ENCODE results near the gene NAP1L4. TPM values are rescaled to one million over a fixed set of nuclear protein-coding genes. Genes with fewer than 3 reads are reported as not detected.

NAP1L4 gene, protein sequence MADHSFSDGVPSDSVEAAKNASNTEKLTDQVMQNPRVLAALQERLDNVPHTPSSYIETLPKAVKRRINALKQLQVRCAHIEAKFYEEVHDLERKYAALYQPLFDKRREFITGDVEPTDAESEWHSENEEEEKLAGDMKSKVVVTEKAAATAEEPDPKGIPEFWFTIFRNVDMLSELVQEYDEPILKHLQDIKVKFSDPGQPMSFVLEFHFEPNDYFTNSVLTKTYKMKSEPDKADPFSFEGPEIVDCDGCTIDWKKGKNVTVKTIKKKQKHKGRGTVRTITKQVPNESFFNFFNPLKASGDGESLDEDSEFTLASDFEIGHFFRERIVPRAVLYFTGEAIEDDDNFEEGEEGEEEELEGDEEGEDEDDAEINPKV
- total RNA-seq: 168 TPM
- long read RNA-seq, transcript NAP1L4-201 (16 exons, 2,511 nt): minor isoform, 21 of 182 reads
- long read RNA-seq, transcript NAP1L4-222 (15 exons, 2,479 nt): major isoform, 78 of 182 reads
- long read RNA-seq, partial matches to known transcripts: 6 of 182 reads
- long read RNA-seq, other reads (novel, unspliced or antisense): 77 of 182 reads

DNA sequence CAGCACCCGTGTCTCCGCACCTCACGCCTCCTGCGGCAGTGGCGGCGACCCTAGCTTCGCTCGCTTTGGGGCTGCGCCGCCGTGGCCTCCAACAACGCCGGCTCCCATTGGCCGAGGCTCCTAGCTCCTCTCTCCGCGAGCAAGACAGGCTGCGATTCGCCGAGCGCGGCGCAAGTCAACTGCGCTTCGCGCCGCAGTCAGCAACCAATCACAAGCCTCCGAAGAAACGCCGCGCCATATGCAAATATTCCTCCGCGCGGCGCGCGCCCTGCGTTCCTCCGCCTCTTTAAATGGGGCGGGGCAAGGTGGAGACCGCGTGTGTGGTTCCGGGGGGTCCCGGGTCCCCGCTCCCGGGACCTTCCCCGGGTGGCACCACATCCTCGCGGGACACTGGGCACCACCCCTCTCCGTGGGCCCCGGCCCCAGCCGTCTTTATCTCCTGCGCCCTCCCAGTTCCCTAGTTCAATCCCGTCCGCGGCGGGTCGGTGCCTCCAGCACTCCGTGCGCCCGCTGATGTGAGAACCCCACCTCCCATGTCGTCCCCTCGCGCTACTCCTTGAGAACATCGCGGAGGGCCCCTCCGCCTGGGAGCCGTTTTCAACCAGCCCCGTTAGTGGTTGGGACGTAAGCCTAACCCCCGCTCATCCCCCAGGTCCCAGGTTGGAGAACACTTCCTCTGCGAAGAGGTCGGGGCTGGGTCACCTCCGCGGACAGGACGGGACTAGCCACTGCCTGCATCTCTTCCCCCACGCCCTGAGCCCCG is at the start of gene NAP1L4:
TSS of gene NAP1L4 (minus strand) at position 96 of the 763 bp plus-strand sequence. CDS start 13,109 bp downstream, outside the sequence.
- ATAC-seq: peak; percentile 96
- intact Hi-C loops (cut with DNase I): no loop called here
- peak; percentile 99 for DNase-seq (ENCODE audit: missing footprints)

DNA sequence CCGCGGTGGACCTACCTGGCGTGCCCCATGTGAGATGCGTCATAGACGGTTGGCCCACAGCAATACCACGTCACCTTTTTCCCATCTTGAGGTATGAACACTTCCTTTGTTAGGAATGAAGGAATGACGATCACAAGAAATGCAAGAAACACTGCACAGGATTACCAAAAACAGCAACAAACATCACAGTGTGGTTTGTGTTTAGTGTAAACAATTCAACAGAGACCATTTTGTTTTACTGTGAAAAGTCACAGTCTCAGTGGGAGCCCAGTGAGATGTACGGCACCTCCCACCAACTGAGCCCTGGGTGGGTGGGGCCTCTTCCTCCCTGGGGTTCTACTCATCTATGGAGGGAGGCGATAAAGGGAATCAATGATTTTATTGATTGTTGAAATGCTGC is 48.8 kb upstream of the NAP1L4 start:
- intact Hi-C loops (cut with DNase I): no loop called here
- DNase-seq (ENCODE audit: missing footprints) (no peak), ATAC-seq (no peak)

DNA sequence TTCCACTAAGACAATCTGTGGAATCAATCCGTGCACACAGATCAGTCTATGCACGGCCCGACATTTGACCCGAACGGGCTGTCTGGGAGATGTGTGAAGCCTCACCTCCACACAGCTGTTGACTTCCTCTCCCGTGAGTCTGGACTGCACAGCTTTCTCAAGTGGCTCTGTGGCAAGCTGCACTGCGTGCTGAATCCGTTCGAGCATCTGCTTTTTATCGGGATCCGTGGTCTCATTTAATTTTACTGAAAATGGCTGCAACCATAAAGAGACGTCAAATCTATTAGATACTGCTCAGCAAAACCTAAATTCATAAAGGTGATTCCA is 45.8 kb upstream of the NAP1L4 start:
- intact Hi-C loops (cut with DNase I): loop anchor here (1.0 to 5.0 kb wide), 3 partner anchors 53 to 179 kb away; no protein-coding TSS in a partner anchor
- no peak for DNase-seq (ENCODE audit: missing footprints)
- ATAC-seq: no peak

DNA sequence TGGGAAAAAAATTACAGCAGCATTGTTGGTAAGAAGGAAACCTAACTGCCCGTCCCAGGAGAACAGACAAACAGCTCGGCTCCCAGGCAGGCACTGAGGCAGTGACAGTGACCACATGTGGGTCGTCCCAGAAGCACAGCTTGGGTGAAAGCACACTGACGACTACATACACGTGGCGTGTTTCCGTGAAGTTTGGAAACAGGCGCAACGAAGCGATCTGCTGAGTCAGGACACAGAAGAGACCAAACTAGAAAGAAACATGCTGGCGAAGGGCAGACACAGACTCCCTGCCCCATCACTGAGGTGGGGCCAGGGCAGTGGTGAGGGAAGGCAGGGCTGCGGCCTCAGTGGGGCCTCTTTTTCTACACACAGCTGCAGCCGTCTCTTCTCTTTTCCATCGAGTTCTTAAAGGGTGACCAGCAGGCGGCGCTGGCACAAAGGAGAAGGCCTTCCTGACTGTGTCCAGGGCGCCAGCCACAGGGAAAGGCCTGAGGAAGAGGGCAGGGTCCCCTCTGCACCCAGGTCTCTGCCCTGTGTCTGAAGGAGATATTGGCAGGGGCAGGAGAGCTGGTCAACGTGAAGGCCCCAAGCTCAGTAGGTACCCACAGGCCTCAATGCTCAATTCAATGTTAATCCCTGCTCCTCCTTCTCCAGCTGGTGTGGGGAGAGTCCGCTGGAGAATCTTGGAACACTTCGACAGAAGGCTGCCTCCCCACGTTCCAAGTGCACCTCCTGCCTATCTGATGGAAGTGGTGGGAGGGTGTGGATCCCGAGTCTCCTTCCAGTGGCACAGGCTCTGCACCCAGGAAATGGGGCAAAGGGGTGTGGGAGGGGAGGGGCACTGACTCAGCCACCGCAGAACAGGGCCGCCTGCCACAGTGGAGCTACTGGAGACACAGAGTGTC is 45.2 kb upstream of the NAP1L4 start:
- intact Hi-C loops (cut with DNase I): loop anchor here (1.0 to 5.0 kb wide), 3 partner anchors 54 to 180 kb away; no protein-coding TSS in a partner anchor
- ATAC-seq (peak; percentile 71), DNase-seq (ENCODE audit: missing footprints) (peak; percentile 93)

DNA sequence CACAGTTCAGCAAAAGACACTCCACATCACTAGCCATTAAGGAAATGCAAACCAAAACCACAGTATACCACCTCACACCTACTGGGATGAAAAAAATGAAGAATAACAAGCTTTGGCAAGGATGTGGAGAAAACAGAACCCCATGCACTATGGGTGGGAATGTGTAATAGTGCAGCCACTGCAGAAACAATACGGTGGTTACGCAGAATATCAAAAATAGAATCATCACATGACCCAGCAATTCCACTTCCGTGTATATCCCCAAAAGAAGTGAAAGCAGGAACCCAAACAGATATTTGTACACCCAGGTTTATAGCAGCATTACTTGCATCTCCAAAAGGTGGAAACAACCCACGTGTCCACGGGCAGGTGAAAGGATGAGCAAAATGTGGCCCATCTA is 44.3 kb upstream of the NAP1L4 start:
- intact Hi-C loops (cut with DNase I): loop anchor here (2.0 to 5.0 kb wide), 2 partner anchors 161 to 180 kb away; no protein-coding TSS in a partner anchor
- ATAC-seq (peak; percentile 51), DNase-seq (ENCODE audit: missing footprints) (no peak)

DNA sequence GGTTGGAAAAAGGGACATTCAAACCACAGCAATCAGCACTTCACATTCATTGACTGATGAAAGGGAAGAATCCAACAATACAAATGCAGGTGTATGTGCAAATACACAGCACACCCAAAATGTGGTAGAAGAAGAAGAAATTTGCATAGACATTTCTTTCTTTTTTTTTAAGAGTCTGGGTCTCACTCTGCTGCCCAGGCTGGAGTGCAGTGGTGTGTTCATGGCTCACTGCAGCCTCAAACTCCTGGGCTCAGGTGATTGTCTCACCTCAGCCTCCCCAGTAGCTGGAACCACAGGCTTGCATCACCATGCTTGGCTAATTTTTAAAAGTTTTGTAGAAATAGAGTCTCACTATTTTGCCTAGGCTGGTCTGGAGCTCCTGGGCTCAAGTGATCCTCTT is 43.2 kb upstream of the NAP1L4 start:
- ATAC-seq (no peak), DNase-seq (ENCODE audit: missing footprints) (no peak)
- intact Hi-C loops (cut with DNase I): loop anchor here (5.0 kb wide), 1 partner anchor 162 kb away; no protein-coding TSS in a partner anchor

DNA sequence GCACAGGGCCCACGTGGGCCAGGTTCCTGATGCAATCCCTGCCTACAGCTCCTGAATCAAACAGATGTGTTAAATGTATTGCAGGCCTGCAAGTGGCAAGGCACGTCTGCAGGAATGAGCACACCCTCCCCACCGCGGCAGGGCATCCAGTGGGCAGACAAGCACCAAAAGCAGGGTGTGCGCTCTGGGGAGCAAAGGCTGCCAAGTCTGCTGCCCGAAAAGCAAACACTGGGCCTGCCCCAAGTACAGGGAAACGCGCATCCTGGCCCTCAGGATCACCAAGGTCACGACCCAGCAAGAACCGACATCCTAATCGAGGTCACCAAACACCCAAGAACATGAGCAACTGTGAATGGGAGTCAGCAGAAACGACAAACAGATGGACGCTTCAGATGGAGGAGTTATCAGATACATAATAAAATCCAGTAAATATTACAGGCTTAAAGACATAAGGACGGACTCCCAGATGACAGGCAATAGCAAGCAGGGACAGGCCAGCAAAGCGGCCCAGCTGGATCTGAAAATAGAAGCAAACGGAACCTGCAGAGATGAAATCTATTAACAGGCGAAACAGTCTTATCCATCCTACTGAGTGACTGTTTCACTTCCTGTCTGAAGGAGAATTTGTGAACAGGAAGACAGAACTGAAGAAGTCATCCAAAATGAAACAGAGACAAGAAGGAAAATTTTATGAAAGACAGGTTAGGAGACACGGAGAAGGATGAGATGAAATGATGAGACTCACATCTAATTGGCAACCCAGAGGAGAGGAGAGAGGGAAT is 38.4 kb upstream of the NAP1L4 start:
- DNase-seq (ENCODE audit: missing footprints): no peak
- ATAC-seq: no peak
- intact Hi-C loops (cut with DNase I): no loop called here

DNA sequence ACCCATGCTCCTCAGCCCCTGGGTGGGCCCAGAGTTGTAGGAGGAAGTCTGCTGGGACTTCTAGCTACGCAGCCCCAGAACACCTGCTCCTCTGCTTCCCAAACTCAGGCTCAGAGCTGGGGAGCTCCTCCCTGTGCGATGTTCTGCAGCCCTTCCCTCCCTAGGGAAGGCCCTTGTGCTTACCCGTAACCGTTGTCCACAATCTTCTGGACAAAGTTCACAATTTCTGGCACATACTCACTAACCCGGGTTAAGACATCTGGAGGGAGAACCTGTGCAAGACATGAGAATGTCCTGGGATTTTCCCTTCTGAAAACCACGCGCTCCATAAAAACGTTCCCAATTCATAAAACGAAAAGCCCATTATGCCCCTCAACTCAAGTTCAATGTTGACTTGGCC is 36.7 kb upstream of the NAP1L4 start:
- ATAC-seq (no peak), DNase-seq (ENCODE audit: missing footprints) (no peak)
- intact Hi-C loops (cut with DNase I): no loop called here

DNA sequence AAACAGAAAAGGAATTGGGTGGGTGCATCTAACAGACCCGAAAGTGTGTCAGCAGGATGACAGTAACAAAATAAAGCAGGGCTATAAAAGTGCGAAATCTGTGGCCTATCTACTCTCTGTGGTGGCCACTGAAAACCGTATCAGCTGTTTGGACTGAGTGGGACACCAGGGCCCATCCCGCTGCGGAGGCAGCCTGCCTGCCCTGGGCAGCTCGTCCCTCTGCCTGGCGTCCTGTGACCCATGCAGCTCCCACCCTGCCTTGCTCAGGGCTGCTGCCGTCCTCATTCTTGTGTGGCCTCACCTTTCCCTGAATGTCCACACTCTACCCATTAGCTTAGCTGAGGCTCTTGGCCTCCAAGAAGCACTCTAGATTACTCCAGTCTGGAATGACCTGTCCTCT is 34.7 kb upstream of the NAP1L4 start:
- intact Hi-C loops (cut with DNase I): no loop called here
- DNase-seq (ENCODE audit: missing footprints): no peak

DNA sequence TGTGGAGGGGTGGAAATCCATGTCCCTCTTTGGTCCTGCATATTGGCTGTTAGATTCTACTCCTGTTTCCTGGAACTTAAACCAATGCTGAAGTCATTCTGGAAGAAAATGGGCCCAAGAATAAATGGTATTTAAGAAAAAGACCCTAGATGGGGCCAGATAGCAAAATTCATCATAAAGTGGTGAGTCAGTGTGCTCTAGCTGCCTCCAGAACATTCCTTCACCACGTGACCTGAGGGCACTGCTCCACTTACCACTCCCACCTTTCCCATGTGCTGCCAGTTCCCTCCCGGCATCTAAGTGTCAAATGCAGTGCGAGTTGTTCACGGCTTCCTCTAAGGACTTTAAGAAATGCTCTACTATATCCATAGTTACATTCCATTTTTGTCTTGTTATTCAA is 30.9 kb upstream of the NAP1L4 start:
- intact Hi-C loops (cut with DNase I): loop anchor here (5.0 kb wide), 2 partner anchors 46 to 91 kb away; no protein-coding TSS in a partner anchor
- DNase-seq (ENCODE audit: missing footprints) (no peak), ATAC-seq (no peak)

More for the DNA sequence above, 34.7 kb upstream of the NAP1L4 start:
- no peak for ATAC-seq

DNA sequence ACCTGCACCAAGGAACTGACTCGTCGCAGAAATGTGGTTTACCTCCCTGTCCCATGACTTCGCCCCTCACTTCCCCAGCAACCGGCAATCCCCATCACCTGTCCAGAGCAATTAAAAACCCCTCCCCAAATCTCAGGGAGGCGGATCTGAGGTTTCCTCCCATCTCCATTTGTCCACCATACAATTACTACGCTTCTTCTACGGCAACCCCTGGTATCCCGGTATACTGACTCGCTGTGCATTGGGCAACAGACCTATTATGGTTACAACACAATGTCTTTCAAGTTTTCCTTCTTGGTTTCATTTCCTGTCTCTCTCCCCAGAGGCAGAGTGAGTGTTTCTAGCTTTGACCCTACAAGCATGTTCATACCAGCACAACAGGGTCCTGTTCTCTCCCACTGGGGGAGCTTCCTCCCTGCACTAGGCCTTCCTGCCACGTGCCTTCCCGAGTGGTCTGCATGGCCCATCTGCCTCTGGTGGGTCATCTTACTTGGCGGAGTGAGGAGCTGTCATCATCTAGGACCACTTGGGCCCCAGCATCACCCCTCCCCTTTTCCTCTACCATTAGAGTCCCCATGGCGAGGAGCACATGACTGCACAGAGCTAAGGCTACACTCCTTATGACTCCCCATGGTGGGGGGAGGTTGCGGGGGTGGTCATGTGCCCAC is 30.3 kb upstream of the NAP1L4 start:
- DNase-seq (ENCODE audit: missing footprints): no peak

DNA sequence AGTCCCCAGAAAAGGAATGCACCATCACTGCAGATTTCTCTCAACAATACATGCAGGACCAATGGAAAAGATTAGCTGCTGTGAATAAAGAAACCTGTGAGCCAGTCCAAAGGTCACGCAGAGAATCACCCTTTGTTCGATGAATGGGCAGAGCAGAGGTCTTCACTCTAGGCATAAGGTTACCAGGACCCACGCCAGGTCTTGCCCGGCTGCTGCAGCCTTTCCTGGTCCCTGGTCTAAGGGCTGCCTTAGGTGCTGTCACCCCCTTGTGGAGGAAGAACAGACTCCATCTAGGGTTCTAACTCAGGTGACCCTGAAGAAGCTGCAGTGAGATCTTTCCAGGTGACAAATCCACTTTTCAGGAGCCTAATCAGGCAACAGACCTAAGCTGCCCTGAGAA is 29.0 kb upstream of the NAP1L4 start:
- ATAC-seq: no peak
- no peak for DNase-seq (ENCODE audit: missing footprints)
- intact Hi-C loops (cut with DNase I): loop anchor here (5.0 kb wide), 2 partner anchors 44 to 89 kb away; no protein-coding TSS in a partner anchor

More for the DNA sequence above, 30.3 kb upstream of the NAP1L4 start:
- intact Hi-C loops (cut with DNase I): loop anchor here (5.0 kb wide), 2 partner anchors 45 to 90 kb away; no protein-coding TSS in a partner anchor
- peak; percentile 43 for ATAC-seq

DNA sequence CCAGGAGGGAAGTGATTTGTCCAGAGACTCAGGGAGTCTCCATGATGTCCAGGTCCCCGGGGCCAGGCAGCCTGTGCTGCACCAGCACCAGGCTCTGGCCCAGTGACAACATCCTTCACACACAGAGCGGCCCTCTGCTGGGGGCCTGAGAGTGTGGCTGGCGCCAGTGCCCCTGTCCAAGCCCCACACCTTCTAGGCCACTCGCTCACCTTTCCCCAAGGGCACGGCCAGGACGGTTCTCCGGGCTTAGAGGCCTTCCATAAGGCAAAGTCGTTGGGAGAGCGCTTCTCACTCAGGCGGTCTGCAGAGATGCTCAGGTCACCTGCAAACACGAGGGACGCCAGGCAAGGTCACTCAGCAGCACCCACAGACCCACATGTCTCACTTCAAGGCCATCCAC is 27.9 kb upstream of the NAP1L4 start:
- ATAC-seq (no peak), DNase-seq (ENCODE audit: missing footprints) (no peak)
- intact Hi-C loops (cut with DNase I): loop anchor here (5.0 kb wide), 2 partner anchors 43 to 88 kb away; no protein-coding TSS in a partner anchor

DNA sequence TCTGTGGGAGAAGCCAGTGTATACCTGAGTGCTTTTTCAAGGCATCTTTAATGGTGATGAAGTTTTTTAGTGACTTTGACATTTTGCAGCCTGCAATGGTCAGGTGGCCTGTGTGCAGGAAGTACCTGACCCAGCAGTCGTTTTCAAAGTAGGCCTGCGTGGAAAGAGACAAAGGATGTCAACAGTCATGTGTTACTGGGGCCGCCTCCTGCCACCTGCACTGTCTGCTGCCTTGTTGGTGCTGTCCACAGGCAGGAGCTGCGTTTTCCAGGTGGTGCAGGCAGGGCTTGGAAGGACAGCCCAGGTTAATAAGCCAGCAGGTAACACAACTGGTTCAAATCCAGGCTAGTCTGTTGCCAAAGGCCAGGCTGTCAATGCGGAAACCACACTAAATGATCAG is 26.5 kb upstream of the NAP1L4 start:
- ATAC-seq (no peak), DNase-seq (ENCODE audit: missing footprints) (no peak)
- intact Hi-C loops (cut with DNase I): no loop called here

DNA sequence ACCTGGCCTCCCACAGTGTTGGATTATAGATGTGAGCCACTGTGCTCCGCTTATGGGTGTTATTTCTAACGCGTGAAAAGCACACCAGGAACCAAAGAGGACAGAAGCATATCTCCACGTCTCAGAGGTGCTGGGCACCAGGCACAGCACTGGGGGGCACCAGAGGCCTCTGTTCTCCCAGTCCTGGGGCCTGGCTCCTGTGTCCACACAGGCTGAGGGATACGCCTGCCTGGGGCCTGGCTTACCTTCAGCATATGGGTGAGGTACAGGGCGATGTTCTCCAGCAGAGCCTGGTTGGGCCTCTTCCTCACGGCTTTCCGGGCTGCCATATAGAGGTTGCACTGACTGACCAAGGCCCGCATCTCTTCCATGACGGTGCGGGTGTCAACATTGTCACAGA is 24.7 kb upstream of the NAP1L4 start:
- intact Hi-C loops (cut with DNase I): no loop called here
- ATAC-seq (no peak), DNase-seq (ENCODE audit: missing footprints) (no peak)

DNA sequence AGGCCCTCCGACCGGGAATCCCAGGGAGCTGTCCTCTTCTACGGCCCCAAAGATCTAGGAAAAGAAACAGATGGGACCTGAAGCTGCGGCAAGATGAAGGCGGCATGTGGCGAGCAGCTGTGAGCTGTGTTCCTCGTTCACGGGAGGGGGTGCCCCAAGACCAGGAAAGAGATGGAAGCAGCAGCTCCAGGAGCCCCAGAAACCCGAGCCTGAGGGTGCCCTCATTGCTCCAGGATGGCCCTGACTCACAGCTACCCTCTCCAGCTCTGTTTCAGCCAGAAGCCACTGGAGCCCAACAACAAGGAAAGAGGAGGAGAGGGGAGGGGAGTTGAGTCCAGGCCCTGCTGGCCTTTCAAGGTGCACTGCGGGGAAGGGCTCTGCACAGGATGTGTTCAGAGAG is 23.7 kb upstream of the NAP1L4 start:
- intact Hi-C loops (cut with DNase I): no loop called here
- DNase-seq (ENCODE audit: missing footprints) (no peak), ATAC-seq (no peak)

DNA sequence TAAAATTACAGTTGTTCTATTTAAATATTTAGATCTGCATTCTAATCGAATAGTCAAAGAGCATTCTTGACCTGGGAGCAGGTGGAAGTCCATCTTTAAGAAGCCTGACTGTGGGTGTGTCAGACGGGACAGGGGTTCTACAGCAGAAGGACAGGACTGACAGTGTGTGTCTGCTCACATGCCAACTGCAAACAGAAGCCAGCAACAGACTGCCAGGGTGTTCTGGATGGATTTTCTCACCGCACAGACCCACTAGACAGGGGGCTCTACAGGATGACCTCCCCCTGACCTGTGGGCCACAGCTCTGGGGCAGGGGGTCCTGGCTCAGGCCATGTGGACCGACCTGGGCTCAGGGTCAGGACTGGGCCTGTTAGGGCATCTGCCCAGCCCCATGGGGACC is 22.8 kb upstream of the NAP1L4 start:
- intact Hi-C loops (cut with DNase I): no loop called here
- no peak for DNase-seq (ENCODE audit: missing footprints)
- ATAC-seq: no peak
